HT1080 (cell line): ENCODE data around the gene FAM229A. TPM values are rescaled to one million over a fixed set of nuclear protein-coding genes. Genes with fewer than 3 reads are reported as not detected.

Source experiments
- DNase-seq: peaks from one replicate; pipeline ENCODE4 v3.0.0-alpha.2; 2015; ENCODE audit warnings: low read depth
- total RNA-seq: library from RNA; depleted of rRNA; stranded (reverse); fragments of >200 nt; shearing (Covaris generic); gene quantifications from 2 replicates; pipeline ENCODE4 v1.2.3, GENCODE V29; 2014

The FAM229A gene
- total RNA-seq, 1 experiment from 2014 or later, result 1.2 TPM

DNA sequence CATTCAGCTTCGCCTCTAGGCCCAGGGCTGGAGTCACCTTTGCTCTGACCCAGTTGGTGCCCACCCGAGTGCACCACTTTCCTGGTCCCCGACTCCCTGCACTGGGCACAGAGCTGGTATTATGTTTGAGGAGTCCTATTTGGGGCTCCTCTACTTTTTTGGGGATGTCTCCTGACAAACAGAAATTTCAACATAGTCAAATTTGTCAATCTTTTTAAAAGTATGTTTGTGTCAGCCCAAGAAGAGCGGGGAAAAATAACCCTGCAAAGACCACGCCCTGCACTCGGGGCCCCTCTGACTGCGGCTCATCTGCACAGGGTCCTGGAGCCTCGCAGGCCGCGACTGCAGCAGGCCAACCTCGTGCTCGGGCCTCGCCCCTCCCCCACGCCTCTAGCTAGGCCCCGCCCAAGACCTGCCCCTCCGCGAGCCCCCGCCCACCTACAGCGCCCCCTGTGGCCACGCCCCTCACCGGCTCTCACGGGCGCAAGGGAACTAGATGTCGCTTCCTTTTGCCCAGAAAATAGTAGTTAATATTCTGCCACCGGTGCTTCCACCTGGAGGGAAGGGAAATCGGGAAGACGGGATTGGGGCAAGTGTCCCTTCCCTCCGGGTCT, 11.4 kb downstream of the FAM229A start:
- peak; percentile 46 for DNase-seq

DNA sequence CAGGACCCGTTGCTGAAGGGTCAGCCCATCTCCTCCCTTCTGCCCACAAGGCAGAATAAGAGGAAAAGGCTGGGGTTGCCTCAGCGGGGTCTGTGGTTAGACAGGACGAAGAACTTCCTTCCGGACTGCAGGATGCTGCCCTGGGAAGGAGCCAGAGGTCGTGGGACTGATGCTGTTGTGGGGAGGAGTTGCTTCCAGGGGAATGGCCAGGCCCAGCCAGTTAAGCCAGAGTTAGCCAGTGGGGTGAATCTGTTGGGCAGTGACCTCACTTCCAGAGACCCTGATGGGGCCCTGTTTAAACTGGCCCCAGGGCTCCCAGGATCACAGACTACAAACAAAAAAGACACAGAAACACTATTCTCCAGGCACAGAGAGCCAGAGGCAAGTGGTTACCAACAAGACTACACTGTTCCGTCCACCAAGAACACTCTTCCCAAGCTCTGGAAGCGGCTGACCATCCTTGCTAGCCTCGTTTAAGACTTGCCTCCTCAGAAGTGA, 13.0 kb downstream of the FAM229A start:
- peak; percentile 86 for DNase-seq

DNA sequence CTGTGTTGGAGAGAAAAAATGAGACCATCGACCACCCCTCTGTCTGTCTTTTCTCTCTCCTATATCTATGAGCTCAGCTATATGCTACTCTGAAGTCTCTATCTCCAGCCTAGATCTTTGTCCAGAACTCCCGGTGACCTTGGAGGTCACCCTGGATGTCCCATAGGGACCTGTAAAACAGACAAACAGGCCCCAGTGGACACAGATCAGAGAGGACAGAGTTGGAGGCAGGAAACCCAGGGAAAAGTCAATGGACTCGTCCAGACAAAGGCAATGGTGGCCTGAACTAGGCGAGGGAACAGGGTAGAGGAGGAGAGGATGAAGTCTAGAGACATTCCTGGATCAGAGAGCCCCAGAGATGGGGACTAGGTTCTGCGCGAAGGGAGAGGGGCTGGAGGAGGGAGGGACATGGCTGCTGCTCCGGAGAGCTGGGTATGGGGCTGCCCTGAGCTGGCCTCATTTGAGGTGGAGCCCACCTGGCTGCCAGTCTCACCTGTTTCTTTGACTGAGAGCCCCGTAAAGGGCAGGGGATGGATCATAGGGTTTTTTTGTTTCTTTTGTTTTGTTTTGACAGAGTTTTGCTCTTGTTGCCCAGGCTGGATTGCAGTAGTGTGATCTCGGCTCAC, 15.6 kb downstream of the FAM229A start:
- DNase-seq, result no peak

DNA sequence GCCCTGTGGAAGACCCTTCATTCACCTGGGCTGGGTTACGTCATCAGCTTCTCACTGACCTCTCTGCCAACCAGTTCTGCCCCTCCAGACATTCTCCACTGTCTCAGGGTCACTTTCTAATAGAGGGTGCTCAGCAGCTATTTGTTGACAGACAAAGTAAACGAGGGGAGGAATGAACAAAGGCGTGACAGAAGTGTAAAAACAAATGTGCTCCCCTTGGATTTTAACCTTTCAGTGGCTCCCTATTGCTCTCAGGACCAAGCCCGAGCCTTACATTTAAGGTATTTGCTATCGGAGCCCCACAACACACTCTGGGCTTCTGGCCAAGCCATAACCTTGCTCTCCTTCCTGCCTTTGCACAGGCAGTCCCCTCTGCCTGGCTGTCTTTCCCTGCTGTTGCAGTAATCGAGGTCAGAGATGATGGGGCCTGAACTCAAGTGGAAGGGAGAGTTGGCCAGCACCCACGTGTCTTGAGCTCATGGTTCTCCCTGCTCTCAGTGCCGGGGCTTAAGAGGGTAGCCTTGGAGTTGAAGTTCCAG, 16.9 kb downstream of the FAM229A start:
- peak; percentile 53 for DNase-seq

DNA sequence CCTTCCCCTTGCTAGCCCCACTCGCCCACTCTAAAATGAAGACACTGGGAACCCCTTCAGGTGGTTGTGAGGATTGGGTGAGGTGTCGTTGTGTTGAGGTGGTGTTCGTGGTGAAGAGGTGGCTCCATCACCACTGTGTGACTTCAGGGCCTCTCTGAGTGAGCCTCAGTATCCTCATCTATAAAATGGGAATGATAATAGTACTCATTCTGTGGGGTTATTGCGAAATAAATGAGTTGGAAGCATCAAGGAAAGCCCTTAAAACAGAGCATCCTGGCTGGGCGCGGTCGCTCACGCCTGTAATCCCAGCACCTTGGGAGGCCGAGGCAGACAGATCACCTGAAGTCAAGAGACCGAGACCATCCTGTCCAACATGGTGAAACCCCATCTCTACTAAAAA, 19.6 kb downstream of the FAM229A start:
- no peak for DNase-seq

DNA sequence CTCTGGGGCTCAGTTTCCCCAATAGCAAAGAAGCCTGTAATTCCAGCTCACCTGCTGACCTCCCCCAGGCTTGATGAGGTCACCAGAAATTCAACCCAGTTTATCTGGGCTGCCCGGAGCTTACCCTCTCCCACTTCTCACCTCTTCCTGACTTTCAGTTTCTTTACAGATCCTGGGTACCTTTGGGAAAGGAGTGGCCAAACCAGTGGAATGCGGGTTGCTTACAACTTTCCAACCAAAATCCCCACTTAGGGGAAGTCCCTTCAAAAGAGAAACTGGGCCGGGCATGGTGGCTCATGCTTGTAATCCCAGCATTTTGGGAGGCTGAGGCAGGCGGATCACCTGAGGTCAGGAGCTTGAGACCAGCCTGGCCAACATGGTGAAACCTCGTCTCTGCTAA, 20.3 kb downstream of the FAM229A start:
- DNase-seq, result no peak

DNA sequence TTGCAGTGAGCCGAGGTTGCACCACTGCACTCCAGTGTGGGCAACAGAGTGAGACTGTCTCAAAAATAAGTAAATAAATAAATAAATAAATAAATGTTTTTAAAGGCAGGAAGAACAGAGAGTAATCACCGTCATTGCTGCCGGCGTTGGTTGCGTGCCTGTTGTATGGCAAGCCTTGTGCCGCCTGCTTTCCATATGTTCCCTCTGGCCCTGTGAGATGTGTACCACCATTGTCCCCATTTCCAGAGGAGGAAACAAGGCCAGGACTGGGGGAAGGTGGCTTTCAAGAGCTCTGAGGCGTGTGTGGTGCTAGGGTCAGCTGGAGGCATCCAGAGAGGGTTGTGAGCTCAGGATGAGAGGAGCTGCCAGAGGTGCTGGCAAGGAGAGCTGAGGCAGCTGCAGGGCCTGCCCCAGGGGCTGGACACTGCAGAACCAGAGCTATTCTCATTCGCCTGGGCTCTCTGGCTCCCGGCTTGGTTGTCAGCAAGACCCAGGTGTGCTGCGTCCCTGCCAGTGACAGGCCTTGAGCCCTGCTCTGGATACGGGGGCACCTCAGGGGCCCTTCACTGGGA, 21.0 kb downstream of the FAM229A start:
- no peak for DNase-seq

DNA sequence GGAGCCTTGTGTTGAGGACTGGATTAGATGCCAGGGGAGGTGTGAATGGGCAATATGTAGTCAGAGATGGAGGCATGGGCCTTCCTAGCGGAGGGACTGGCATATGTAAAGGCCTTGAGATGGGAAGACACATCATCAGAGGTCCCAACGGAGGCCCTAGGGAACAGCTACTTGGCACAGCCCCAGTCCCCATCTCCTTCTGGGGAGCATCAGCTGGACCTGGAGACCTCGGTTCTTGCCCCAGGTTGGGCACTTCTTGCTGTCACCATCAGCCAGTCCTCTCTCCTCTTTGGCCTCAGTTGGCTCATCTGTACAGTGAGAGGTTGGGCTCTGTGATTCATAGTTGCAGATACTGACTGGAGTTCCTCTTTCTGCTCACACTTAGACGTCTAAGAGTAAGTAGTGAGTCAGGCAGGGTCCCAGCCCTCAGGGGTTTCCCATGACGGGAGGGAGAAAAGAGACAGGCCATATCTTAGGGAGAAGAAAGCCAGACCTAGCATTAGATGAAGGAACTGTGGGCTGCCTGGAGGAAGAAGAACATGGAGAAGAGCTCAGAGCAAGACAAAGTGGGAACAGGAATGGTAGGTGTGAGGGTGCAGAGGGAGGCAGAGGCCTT, 22.8 kb downstream of the FAM229A start:
- peak; percentile 64 for DNase-seq

DNA sequence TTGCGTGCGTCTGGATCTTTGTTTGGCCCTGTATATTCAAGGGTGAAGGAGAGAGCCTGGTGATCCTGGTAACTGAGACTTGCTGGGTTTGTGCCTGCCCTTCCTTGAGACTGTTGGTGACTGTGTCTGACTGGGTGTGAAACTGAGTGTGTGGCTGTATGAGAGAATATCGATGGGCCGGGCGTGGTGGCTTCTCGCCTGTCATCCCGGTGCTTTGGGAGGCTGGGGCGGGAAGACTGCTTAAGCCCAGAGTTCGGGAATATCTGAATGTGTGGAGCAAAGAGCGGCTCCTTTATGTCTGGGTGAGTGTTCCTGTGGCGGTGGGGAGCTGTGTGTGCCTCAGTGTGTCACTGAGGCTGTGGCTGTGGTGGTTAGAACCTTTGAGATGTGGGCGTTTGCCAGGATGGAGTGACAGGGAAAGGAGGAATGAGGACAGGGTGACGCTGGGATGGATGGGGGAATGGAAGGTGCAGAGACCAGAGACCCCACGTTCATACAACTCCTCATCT, 23.6 kb downstream of the FAM229A start:
- DNase-seq, result no peak

DNA sequence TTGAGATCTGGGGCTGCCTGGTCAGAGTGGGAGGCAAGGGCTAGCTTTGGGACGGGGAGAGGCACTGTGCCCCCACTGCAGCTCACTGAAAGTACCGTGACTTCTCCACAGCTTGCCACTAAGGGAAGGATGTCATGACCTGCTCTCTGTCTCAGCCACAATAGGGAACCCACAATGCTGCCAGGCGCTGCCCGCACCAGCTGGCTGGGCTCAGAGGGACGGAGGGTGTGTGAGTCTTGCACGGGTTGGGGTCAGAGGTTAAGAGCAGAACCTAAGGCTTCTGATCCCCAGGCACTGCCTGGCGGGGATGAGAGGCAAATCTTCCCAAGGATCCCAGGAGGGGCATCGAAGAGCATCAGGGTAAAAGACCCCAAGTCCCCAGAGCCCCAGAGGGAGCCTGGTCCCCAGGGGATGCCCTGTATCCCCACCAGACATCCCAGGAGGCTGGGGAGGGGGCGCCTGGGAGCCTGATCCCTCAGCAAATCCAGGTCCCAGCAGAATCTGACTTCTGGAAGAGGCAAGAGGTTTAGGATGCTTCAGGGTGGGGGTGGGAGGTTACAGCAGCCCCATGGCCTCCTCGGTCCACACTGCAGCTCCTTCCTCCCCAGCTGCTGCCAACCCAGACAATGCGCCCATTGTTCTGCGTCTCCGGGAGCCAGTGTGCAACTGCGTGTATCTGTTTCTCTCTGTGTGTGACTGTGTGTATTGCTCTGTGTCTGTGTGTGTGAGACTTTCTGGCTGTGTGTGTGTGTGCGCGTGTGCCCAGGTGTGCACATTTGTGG, 24.2 kb downstream of the FAM229A start:
- peak; percentile 84 for DNase-seq

DNA sequence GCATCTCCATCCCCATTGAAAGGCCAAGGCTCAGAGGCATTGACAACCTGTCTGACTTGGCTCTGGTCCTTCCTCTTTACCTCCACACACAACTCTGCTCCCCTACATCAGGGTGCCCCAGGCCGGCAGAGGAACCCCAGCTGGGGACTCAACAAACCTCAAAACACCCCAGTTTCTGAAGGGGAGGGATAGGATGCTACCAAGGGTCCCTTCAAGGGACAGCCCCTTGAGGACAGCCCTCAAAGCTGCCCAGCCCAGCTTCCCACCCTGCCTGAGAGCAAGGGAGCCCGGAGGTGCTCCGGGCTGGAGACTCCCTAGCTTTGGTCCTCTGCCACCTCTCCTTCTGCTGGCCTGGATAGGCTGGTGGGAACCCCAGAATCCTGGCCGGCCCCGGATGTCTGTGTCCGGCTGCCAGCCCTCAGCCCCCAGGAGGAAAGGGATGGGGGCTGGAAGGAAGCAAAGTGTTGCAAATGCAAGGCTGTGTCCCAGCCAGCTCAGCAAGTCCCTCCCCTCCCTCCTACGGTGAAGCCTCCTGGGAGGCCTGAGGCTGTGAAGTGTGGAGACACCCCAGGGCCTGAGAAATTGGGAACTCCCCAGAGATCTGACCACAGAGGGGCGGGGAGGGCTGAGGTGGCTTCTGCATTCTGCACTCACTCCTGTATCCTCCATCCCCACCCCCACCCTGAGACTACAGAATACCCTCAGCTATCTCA, 25.2 kb downstream of the FAM229A start:
- peak; percentile 63 for DNase-seq

DNA sequence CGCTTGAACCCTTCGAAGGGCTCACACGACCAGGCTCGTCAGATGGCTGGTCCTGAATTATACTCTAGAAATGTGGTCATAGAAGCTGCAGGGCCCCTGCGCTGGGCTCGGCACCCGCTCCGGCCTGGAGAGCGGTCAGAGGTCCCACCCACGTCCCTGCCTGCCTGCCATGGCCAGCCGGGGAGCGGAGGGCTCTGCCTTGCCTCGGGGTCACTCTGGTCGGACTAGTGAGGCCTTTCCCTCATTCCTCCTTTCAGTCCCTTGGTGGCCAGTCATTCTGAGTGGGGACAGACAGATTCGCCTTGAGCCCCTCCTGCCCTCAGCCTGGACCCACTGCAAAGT, 25.7 kb downstream of the FAM229A start:
- DNase-seq, result no peak

DNA sequence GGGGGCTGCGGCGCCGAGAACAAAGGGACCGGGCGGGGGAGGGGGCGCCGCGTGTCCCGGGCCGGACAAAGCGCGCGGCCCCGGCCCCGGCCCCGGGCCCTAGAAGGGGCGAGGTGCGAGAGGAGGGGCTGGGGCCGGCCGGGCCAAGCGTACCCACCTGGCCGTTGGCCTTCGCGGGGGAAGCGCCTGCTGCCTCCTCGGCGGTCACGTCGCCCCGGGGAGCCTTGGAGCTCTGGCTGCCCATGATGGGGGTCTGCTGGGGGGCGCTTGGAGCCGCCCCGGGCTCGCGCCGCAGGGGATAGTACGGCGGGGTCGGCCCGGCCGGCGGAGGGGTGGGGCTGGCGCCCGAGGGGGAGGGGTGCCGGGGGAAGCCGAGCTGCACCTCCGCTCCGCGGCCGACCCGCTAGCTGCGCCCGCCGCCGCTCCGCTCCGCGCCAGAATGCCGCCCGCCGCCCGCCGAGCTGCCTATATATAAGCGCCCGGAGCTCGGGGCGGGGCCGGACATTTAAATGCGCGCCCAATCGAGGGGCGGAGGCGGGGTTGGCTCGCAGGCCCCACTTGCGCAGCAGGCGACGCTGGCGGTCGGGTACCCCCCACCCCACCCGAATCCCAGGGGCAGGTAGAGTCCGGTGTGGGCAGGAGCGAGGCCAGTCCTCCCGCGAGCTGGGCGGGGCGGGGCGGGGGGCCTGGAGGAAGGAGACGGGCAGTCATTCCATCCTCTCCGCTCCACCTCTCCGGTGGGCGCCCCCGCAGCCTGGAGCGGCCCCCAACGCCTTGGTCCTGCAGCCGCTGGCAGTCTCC, 26.3 kb downstream of the FAM229A start, which contains the start of gene MARCKSL1:
MARCKSL1 (minus strand) TSS at position 444 of the 801 bp plus-strand sequence; CDS start at position 244, 200 bp downstream.
- DNase-seq, result peak; percentile 58

DNA sequence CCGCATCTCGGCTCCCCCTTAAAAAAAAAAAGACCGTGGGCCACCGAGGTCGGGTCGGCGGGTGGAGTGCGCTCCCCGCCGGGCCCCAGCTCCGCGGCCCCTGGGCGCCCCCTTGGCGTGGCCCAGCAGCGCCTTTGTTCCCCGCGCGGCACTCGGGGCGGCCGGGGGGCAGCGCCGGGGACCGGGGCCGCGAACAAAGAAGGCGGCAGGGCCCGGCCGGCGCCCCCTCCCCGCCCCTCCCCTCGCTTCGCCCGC, 26.8 kb downstream of the FAM229A start:
- no peak for DNase-seq

DNA sequence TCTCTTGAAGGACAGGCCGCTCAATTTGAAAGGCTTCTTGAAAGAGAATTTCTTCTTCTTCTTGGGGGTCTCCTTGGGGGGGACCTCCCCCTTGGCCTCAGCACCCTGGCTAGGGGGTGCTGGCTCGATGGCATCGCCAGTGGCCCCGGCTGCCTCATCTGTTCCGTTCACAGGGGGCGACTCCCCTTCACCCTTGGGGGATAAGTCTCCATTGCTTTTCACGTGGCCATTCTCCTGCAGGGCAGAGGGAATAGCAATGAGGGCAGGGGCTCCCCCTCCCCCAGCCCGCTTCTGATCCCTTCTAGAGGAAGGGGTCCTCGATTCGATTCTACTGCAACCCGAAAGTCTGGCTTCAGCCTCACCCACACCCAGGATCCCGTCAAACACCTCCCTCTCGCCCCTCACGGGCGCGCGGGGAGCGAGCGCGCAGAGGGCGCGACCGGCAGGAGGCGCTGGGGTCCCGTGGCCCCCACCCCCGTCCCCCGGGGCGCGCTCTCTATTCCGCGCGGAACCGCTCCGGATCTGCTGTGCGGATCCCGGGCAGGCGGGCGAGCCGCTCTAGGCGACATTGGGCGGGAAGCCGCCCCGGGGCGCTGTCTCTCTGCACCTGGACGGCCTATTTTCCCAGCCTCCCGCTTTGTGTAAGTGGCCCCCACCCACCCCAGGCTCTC, 27.3 kb downstream of the FAM229A start:
- DNase-seq, result peak; percentile 50

DNA sequence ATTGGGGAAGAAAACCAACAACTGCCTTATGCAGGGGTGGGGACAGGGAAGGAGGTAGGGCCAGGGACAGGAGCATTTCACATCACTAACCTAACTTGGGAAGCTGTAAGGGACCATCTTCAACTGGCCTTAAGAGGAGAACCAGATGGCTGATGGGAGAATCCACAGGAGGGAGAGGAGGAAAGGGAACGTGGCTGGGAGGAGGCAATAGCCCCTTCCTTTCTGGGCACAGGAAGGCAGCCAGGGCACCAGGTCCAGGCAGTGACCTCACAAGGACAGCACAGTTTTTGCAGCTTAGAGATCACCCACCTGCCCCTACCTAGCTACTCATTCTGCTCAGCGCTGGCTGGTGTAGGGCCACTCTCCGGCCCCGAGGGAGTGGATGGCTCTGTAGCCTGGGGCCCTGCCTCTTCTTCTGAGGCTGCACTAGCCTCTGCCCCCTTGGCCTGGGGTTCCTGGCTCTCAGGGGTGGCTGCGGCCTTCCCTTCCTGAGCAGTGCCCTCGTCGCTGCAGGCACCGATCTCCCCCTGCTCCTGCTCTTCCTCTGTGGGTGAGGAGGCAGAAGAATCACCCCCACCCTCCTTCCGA, 27.9 kb downstream of the FAM229A start:
- DNase-seq, result no peak

DNA sequence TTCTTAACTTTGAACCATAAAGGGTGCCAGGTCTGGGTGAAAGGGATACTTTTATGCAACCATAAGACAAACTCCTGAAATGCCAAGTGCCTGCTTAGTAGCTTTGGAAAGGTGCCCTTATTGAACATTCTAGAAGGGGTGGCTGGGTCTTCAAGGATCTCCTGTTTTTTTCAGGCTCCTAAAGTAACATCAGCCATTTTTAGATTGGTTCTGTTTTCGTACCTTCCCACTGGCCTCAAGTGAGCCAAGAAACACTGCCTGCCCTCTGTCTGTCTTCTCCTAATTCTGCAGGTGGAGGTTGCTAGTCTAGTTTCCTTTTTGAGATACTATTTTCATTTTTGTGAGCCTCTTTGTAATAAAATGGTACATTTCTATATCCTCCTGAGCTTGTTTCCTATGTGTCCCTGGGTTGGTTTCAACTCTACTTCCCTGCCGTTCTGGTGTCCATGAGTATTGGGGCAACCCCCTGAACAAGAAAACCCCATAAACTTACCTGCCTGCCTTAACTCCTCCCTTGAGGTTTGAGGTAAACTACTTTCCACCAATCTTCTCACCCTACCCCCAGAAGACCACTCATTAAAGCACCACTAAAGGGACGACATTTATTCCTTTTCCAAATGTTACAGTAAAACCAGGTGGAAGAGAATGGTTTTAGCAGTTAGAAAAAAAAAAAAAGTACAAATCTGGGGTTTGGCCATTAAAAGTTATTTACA, 28.9 kb downstream of the FAM229A start:
- no peak for DNase-seq
